ENCODE measurements around the gene UBXN7.

DNA sequence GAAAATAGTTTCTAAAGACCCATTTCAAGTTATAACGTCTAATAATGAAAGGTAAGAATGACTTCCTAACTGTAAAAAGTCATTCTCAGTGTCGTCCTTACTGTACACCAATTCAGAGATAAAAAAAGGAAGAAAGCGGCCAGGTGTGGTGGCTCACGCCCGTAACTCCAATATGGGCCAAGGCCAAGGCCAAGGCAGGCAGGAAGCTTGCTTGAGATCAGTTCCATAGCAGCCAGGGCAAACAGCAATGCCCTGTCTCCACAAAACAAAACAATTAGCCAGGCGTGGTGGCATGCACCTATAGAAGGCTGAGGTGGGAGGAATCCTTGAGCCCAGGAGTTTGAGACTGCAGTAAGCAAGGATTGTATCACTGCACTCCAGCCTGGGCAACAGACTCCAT lies 31.9 kb downstream of the UBXN7 start:
- TF ChIP-seq, protein P1, sequence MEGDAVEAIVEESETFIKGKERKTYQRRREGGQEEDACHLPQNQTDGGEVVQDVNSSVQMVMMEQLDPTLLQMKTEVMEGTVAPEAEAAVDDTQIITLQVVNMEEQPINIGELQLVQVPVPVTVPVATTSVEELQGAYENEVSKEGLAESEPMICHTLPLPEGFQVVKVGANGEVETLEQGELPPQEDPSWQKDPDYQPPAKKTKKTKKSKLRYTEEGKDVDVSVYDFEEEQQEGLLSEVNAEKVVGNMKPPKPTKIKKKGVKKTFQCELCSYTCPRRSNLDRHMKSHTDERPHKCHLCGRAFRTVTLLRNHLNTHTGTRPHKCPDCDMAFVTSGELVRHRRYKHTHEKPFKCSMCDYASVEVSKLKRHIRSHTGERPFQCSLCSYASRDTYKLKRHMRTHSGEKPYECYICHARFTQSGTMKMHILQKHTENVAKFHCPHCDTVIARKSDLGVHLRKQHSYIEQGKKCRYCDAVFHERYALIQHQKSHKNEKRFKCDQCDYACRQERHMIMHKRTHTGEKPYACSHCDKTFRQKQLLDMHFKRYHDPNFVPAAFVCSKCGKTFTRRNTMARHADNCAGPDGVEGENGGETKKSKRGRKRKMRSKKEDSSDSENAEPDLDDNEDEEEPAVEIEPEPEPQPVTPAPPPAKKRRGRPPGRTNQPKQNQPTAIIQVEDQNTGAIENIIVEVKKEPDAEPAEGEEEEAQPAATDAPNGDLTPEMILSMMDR (conservative IDR thresholded peaks at IDR 0.05), result no peak
- no peak for TF ChIP-seq EZH2 (IDR thresholded peaks at IDR 0.05; ENCODE audit: low read depth)
